ENCODE results near the gene SCIN.
A peak's percentile ranks its signal among the peaks of the same experiment; 100 is the strongest.
"Not testable (repeated sequence)": the region's sequence is repeated elsewhere in the genome, so short reads cannot be mapped to it uniquely, and the experiment has no call there.

SCIN gene

GRCh38 chr7:12670000-12670729 lies 99.6 kb downstream of the SCIN start:
- no peak for DNase-seq (ENCODE audit: low spot score)
- no peak for TF ChIP-seq CTCF (IDR thresholded peaks at IDR 0.05; ENCODE audit: extremely low read depth, missing control alignments)

GRCh38 chr7:12670743-12671520 lies 100.4 kb downstream of the SCIN start:
- no peak for TF ChIP-seq CTCF (IDR thresholded peaks at IDR 0.05; ENCODE audit: extremely low read depth, missing control alignments)
- no peak for DNase-seq (ENCODE audit: low spot score)

- DNase-seq (ENCODE audit: low spot score) = not testable (repeated sequence)
These were observed 102.9 kb downstream of the SCIN start for GRCh38 chr7:12673436-12673835.

- TF ChIP-seq CTCF (IDR thresholded peaks at IDR 0.05; ENCODE audit: extremely low read depth, missing control alignments) = no peak
- DNase-seq (ENCODE audit: low spot score) = no peak
These were observed 103.5 kb downstream of the SCIN start for GRCh38 chr7:12674053-12674452.

- peak; percentile 36 for TF ChIP-seq CTCF (IDR thresholded peaks at IDR 0.05; ENCODE audit: extremely low read depth, missing control alignments)
These were observed 104.3 kb downstream of the SCIN start for GRCh38 chr7:12674861-12675260.

GRCh38 chr7:12683678-12684585 lies 113.4 kb downstream of the SCIN start:
- DNase-seq (ENCODE audit: low spot score) = no peak
- no peak for TF ChIP-seq CTCF (IDR thresholded peaks at IDR 0.05; ENCODE audit: extremely low read depth, missing control alignments)

More at GRCh38 chr7:12674861-12675260, 104.3 kb downstream of the SCIN start:
- peak; percentile 22 for DNase-seq (ENCODE audit: low spot score)

GRCh38 chr7:12684733-12685132 lies 114.2 kb downstream of the SCIN start:
- DNase-seq (ENCODE audit: low spot score) = no peak
- no peak for TF ChIP-seq CTCF (IDR thresholded peaks at IDR 0.05; ENCODE audit: extremely low read depth, missing control alignments)
